GM19099 (cell line): ENCODE results near the gene CFDP1.

Experiments
- POLR2A ChIP-seq: IDR thresholded peaks from 3 replicates; pipeline ENCODE4 v1.6.1; 2011; ENCODE audit warnings: low read depth; ENCODE audit not compliant: insufficient read length; ENCODE audit errors: extremely low read depth

CFDP1 gene

DNA sequence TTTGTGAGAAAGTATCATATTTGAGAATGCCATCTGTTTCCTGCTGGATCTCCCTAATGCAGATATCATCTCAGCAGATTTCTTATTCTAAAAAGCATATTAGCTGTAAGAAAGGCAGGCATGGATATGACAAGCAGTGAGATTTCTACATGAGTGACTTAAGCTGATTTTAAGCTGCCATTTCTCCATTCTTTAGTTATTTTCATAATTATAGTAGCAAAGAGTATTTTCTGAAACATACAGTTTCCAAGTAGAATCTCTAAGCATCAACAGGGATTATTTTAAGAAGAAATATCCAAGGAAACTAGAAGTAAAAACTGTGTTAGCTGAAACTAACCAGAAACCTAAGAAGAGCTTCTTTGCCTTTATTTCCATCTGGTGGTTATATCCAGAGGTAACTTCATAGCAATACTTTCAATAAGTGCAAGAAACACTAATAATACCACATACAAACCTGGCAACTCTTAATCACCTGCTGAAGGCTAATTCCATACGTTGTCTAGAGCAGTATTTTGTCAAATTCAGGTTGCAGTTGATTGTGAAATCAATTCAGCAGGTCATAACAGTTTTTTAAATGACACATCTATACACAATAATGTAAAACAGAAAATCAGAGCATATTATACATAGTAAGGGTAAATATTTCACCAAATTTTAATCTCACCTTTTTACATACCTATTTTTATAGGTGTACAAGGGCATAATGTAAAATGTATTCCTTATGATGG lies 42.2 kb downstream of the CFDP1 start:
- no peak for TF ChIP-seq POLR2A

DNA sequence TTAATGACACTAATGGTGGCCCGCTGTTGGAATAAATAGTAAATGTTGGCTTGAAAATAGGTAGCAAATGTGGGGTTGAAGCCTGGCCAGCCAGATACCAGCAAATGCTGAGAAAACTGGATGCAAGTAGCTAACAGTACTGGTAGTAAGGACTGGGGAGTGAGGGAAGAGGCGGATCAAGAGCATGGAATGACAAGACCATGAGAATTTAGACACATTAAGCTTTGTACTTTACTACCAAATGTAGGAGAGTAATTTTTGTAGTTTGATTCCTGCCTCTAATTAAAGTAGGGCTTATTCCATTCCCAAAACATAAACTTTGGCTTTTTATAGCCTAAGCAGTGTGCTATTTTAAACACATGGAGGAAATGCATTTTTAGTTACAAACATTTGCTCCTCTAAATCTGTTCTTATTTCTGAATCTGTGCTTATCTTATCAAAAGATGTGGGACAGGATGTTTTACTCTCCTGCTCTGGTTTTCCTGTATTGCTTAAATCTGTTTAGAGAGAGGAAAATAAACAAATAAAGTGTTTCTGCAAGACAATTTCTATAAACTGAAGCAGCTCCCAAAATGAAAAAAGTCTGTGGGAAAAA lies 44.1 kb downstream of the CFDP1 start:
- no peak for TF ChIP-seq POLR2A

DNA sequence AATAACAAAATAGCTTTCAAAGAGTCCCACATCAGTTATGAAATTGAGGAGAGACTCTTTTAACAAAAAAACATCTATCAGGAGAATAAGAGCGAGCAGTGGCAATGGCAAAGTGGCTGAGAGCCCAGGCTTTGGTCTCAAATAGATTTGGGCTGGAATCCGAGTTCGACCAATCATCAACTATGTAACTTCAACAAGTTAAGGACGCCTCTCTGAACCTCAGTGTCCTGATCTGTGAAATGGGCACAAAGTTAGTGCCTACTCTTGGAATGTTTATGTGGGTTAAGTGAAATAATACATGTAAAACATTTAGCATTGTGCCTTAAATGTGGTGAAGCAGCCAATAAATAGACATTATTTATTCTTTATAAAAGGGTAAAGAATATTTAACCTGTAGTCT lies 45.4 kb downstream of the CFDP1 start:
- no peak for TF ChIP-seq POLR2A

DNA sequence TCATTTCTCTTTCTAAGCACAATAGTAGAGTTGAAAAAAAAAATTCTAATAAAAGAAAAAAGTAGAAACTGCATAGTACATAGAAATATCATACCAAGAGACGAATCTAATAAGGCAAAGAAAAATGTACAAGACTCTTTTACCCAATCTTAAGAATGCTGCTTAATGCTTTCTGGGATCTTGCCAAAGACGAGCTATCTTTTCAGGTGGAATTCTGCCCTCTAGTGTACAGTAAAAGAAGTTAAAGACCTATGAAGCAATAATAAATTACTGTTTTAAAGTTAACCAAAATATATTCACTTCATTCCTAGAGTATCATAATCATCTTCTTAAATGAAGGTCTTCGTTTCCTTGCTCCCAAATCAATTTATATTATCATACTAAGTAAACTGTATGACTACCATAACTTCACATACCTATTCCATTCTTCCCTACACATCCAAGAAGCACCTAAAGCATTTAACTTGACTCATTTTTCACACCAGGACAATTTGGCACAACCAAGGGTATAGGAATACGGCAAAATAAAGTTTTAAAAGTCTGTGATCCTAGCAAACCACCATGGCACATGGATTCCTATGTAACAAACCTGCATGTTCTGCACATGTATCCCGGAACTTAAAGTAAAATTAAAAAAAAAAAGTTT lies 47.7 kb downstream of the CFDP1 start:
- TF ChIP-seq POLR2A: no peak

DNA sequence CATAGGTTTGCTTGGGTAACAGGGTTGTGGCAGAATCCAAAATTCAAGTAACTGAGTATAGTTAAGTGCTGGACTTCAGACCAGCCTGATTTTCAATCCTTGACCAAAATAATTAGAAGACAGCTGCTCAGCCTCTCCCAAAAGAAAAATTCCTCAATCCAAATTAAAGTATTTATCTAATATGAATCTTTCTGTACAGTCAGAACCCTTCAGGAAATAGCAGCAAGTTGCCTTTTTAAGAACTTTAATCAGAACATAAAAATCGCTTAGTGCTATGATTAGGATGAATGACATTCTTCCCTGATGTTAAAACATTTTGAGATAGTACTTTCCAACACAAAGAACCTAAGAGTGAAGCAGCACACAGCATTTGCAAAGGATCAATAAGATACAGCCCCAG lies 50.2 kb downstream of the CFDP1 start:
- TF ChIP-seq POLR2A: no peak

DNA sequence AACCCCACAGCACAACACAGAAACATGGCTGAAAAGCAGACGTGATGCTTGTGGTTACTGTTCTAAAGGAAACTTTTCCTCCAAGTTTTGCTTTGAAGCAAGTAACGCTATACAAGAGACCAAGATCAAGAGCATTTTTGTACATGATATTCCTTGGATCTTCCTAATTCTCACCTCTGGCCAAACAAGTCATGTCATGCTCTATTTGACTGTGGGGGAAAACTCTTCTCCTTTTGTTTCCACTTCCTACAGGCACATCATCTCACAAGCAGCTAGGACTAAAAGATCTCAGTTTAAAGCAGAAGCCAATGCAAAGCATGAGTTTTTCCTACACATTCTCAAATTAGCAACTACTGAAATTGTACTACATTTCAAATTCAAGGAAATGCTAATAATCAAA lies 50.7 kb downstream of the CFDP1 start:
- TF ChIP-seq POLR2A: no peak

DNA sequence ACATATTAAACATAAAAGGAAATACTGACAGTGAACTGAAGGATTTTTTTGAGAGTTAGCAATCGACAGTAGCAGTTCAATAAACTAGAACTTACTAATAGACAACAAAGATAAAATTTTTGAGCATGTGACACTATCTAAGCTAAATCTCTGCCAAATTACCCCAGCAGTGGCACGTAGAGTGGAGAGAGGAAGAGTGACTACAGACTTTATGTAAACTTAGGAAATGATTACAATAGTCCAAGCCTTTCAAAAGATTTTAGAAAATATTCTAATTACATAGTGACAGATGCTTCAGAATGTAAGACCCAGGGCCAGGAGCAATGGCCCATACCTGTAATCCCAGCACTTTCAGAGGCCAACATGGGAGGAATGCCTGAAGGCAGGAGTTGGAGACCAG lies 52.4 kb downstream of the CFDP1 start:
- TF ChIP-seq POLR2A: no peak

DNA sequence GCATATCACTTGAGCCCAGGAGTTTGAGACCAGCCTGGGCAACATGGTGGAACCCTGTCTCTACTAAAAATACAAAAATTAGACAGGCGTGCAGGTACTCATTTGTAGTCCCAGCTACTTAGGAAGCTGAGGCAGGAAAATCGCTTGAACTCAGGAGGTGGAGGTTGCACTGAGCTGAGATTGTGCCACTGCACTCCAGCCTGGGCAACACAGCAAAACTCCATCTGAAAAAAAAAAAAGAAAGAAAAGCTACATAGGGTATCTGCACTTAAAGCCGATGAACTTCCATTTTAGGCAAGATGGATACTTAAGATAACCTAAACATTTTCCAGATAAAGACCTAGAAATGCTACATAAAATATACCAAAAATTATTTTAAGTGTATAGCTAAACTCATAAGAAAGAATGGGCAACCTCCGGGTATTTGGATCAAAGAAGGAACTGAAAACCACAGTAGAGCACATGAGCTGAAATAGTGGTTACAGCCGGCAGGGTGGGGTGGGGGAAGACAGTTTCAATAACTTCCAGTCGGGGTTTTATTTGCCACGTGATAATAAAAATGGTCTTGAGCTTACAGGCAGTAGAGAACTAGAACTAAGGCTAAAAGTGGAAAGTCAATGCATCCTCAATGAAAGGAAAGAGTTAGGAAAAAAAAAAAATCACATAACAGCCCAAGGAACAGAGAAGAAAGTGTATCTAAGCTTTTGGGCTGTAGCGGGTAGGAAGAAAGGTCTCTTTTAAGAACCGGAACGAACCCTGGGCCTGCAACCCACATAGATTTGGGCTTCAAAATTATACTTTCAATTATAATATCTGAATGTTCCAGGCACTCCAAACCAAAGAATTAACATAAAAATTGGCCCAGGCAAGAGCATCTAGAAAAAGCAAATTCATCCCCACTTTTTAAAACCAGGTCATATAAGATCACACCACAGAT lies 53.1 kb downstream of the CFDP1 start:
- no peak for TF ChIP-seq POLR2A

DNA sequence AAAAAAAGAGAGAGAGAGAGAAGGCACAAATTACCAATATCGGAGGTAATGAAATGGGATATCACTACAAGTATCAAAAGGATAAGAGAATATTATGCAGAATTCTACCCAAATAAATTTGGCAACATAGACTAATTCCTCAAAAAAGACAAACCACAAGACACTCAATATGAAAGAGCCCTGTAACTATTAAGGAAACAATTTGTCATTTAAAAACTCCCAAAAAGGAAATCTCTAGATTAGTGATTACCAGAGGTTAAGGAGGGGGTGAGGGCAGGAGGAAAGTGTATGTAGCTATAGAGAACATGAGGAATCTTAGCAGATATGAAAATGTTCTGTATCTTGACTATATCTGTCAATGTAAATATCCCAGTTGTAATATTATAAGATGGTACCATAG lies 54.0 kb downstream of the CFDP1 start:
- TF ChIP-seq POLR2A: no peak

DNA sequence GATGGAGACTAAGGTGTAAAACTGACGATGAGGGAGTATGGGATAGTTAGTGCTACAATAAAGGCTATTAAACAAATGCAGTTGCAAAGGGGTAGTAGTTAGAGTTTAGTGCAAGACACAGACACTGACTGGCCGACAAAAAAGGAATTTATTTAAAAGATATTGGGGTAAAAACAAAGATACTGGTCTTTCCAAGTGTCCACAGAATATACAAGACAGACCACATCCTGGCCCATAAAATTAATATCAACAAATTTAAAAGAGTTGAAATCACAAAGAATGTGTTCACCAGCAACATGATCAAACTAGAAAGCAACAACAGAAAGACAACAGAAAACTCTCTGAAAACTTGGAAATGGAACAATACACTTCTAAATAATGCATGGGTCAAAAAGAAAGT lies 54.7 kb downstream of the CFDP1 start:
- TF ChIP-seq POLR2A: no peak

DNA sequence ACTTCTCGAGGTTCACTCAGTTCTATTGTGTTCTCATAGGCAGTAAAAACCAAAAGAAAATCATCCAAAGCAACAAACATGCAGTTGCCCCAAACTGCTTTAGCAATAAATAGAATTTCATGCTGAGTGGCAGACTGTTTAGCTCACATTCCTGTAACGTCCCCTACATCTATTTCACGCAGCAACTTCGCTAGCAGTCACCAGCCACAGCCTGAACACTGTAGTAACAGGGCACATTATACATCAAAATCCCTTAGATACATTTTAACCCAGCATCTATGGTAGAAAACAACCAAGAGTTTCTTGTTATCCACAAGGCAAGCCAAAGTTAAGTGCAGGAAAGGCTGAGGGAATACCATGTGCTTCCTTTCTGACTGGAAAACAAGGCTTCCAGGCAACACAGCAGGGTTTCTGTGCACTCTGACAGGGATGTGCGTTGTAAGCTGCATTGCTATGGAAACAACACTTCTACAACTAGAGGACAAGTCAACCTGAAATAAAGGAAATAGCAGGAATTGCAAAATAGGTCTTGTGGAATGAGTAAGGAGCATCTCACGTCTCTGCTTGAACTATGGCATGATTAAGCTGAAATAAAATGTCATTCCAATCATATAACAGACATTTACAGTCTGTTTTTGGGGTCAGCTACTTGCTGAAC lies 55.4 kb downstream of the CFDP1 start:
- TF ChIP-seq POLR2A: no peak

DNA sequence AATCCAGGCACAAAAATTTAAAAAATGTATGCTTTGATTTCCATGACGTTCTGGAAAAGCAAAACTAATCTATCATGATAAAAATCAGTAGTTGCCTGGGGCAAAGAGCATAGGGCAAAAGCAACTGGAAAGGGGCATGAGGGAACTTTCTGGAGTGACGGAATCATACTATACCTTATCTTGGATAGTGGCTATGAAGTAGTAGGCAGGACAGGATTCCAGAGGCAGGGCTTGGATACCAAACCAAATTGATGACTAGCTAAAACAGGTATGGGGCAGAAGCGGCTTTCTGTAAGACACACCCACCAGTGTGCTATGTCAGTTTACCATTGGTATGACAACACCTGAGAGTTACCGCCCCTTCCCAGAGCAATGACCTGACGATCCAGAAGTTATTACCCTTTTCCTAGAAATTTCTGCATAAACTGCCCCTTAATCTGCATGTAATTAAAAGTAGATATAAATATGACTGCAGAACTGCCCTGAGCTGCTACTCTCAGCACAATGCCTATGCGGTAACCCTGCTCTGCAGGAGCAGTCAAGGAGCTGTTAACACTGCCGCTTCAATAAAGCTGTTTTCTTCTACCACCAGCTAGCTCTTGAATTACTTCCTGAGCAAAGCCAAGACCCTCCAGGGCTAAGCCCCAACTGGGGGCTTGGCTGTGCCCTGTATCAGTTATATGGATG lies 56.7 kb downstream of the CFDP1 start:
- no peak for TF ChIP-seq POLR2A

DNA sequence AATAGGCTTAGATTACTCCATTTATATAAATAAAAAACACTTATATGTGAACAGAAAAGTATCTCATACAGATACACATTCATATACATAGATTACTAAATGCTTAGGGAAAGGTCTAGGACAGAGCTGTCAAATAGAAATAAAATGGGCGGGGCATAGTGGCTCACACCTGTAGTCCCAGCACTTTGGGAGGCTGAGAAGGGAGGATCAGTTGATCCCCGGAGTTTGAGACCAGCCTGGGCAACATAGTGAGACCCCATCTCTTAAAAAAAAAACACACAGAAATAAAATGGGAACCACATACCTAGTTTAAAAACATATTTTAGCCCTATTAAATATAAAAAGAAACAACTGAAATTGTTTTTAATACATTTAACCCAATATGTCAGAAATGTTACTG lies 58.9 kb downstream of the CFDP1 start:
- no peak for TF ChIP-seq POLR2A

DNA sequence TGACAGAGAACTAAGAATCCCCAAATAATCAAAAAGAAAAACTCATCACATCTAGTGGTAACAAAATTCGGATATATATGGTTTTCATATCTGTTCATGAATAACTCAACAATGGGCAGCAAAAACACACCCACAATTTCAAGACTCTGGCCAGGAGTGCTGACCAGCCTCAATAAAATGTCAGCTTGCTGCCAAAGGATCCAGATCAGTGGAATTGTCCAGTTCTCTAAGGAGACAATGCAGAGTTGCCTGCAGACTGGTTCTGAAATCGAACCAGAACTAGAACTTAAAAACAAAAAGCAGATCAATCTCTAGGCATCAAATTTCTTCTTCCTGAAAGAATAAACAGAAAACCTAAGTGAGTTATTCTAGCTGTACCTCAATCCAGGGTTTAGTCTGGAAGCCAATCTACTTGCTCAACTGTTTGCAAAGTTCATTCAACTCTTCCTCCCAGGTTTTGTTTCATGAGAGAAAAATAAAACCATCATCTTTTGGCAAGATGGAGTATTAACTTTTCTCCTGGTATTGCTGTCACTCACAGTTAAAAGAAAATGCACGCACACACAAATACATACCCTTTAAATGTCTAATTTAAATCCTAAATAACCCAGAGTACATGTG lies 61.0 kb downstream of the CFDP1 start:
- no peak for TF ChIP-seq POLR2A
